GM21423 (cell line): ENCODE measurements around the gene CRYGB.
"Not testable (repeated sequence)": the region's sequence is repeated elsewhere in the genome, so short reads cannot be mapped to it uniquely, and the experiment has no call there.

Experiments
- ATAC-seq: cut with Tn5 transposase; IDR thresholded peaks from one replicate; pipeline ENCODE4 v1.9.1; 2021; ENCODE audit warnings: mild to moderate bottlenecking, moderate library complexity; ENCODE audit not compliant: unreplicated experiment

The CRYGB gene

DNA sequence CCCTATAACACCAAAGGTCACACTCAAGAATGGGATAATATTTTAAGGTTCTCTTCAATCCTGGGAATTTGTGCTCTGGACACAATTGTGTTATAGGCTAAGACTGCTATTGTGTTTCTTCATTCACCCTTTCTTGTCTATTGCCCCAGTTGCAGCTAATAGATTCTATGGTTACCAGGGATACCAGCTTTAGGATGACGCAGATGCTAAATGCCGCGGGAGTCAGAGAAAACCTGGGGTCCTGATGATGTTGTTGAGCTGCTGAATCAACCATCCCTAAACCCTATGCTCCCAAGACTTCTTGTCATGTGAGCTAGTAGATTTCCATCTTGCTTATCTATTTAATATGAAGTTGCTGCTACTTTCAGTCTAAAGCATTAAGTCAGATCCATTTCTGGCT lies 27.0 kb downstream of the CRYGB start:
- ATAC-seq, result no peak

DNA sequence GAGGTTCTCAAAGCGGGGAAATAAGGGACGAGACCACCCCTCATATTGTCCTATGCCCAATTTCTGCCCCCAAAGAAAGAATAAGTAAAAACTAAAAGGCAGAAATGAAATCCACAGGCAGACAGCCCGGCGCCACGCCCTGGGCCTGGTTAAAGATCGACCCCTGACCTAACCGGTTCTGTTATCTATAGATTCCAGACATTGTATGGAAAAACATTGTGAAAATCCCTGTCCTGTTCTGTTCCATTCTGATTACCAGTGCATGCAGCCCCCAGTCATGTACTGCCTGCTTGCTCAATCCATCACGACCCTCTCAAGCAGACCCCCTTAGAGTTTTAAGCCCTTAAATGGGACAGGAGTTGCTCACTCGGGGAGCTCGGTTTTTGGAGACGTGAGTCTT lies 28.6 kb downstream of the CRYGB start:
- ATAC-seq, result not testable (repeated sequence)

DNA sequence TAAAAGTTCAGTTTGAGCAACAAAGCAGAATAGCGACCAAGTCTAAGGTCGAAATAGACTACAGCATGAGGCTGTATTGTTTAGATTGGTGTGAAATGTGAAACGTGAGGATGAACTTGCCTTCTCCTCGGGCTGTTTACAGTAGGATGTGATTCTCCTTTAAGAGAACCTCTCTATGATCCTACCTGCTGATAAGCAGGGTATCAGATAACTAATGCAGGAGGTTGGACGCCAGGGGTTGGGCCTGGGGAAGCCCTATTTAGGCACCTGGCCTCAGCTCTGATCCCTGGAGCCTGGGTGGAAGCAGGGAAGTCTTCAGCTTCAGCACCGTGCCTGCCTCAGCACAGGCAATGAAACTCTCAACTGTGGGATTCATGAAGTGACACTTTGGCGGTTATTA lies 33.0 kb downstream of the CRYGB start:
- ATAC-seq, result no peak

DNA sequence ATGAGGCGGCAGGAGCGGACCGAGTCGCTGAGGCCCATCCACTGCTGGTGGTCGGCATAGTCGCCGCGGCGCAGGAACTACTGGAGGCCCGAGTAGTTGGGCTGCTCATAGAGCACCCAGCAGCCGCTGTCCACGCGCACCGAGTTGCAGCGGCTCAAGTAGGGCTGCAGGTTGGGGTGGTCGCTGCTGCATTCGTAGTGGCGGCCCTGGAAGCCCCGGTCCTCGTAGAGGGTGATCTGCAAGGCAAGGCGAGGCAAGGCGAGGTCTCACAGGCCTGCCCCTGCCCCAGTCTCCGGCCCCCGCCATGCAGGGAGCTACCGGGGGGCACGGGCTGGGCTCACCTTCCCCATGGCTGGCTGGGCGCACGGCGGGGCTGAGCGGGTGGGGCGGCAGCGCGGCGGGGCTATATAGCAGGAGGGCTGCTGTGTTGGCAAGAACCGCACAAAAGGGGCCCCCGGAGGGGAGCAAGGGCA lies 33.6 kb downstream of the CRYGB start:
- not testable (repeated sequence) for ATAC-seq

DNA sequence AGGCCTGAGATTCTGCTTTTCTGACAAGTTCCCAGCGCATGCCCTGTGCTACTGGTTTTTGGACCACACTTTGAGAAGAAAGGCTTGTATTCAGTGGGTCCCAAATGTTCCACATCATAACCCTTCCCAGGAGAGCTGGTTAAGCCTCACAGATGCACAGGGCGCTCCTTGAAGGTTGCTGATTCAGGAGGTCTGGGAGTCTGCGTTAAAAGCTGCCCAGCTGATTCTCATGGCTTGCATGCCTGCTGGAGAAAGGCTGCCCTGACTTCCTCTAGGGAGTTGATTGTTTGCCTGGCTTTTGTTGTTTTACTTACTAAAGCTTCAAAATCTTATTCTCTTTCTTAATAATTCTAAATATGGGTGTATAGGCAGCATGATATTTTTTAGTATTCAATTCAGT lies 42.3 kb downstream of the CRYGB start:
- ATAC-seq, result no peak

DNA sequence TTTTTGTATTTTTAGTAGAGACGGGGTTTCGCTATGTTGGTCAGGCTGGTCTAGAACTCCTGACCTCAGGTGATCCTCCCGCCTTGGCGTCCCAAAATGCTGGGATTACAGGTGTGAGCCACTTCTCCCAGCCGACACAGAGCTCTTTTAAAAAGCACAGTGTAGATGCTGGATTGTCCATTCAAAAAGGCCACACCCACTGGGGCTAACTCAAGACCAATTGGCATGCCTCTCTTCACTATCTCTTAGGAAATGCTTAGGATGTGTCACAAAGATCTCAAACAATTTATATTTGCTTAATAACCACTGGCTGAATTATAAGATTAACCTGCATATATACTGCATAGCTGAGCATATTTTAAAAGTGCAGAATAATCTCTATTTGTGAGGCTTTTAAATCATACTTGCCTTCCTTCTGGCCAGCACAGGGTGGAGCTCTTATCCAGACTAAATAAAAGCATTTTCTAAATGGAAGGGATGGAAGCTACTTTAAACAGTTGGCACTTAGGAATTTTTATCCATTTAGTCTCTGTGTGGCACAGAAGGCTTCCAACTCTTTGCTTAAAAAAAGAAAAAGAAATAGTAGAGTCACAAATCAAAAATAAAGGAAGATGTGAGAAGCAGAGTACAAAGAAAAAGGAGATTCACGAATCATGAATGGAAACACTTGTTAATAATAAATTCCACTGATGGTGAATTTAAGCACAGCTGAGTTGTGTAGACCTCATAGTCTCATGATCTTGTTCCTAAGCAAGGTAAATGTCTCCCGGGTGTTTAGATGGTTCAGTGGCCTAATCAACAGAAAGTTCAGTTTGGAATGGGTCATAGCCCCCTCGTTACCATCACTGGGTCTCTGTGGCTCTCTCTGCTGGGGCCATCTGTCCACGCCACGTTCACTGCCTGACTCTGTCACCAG lies 44.0 kb downstream of the CRYGB start:
- ATAC-seq, result no peak

DNA sequence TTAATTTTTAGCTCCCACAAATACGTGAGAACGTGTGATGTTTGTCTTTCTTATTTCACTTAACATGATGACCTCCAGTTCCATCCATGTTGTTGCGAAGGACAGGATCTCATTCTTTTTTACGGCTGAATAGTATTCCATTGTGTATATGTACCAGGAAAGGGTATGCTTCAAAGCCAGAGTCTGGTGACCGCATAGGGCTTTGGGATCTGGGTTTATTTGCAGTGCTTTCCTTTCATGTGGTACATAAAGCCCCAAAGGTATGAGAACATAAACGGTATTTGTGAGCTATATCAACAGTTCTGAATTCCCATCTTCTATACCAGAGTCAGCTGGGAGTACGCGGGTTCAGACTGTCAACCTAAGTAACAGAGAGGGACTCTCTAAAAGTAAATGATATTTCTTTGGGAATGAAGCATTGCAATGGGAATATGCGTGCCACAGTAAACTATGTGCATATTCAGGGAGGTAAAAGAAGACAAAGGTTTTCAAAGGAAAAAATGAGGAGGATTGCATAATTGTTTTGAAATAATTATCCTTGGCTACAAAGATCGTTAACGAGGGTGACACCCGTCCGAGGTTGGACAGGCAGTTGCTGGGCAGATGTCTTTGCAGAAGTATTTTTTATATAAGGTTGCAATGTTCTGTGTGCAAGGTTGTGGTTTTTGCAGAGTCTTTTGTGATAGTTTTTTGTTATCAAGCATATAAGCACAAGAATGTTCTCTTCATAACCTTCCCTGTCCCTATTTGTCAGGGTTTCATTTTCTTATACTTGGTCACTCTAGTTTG lies 46.1 kb downstream of the CRYGB start:
- no peak for ATAC-seq

DNA sequence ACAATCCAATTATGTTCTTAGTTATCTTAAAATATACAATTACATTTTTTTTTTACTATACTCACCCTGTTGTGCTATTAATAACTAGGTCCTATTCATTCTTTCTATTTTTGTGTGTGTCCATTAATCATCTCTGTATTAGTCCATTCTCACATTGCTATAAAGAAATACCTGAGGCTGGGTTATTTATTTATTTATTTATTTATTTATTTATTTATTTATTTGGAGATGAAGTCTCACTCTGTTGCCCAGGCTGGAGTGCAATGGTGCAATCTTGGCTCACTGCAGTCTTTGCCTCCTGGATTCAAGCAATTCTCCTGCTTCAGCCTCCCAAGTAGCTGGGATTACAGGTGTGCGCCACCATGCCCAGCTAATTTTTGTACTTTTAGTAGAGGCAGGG lies 47.3 kb downstream of the CRYGB start:
- not testable (repeated sequence) for ATAC-seq

DNA sequence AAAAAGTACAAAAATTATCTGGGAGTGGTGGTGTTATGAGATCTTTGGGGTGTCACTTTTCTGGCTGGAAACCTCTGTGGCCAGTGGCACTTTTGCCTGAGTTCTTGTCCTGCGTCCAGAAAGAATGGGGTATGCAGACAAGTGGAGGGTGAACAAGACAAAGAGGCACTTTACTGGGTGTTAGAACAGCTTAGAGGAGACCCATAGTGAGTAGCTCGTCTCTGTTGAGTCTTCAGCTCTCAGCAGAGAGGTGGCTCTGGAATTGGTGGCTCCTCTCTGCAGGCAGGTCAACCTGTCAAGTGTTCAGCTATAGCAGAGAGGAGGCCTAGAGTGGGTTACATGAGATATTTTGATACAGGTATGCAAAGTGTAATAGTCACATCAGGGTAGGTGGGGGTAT lies 47.7 kb downstream of the CRYGB start:
- ATAC-seq, result no peak

DNA sequence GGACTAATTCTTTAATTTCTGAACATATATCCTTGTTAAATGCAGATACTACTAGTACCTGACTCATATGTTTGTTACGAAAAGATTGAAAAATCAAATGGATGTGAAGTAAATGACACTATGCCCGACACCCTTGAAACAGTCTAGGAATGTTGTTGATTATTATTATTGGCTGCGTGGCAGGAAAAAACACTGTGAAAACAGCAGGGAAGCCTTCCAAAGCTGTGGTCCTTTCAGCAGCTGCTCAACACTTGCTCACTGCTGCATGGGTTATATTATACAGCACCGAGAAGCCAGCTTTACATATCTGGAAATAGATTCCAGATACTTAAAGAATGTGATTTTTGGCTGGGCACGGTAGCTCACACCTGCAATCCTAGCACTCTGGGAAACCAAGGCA lies 48.2 kb downstream of the CRYGB start:
- no peak for ATAC-seq

DNA sequence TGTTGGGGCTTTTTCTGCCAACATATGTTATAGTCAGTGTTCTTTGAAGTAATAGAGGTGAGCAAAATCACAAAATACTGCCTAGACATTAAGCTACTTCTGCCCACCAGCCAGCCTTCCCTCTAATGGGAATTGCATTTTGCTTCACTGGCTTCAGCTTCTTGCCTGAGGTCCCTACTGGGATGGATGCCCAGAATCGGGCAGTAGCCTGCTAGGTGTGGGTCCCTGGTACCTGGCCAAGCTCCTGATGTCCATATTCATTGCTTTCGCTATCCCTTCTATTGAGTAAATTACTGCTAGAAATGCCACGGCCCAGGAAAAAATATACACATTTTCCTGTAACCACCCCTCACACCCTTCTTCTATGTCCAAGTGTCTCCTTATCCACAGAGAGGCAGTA lies 48.6 kb downstream of the CRYGB start:
- no peak for ATAC-seq

DNA sequence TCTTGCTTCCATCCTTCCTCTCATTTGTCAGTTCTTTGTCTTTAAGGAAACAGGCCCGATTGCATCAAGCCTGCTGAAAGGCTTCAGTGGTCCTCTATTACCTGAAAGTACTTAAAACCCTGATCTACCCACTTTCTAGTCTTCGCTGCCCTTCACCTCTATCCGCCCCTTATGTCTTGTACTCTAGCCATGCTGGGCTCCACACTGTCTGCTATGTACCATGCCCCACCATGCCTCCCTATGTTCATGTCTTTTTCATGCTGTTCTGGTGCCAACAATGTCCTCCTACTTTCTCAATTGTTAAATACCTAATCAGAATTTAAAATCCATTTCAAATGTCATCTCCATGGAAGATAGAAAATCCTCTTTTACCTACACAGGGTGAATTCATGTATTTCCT lies 49.9 kb downstream of the CRYGB start:
- no peak for ATAC-seq

DNA sequence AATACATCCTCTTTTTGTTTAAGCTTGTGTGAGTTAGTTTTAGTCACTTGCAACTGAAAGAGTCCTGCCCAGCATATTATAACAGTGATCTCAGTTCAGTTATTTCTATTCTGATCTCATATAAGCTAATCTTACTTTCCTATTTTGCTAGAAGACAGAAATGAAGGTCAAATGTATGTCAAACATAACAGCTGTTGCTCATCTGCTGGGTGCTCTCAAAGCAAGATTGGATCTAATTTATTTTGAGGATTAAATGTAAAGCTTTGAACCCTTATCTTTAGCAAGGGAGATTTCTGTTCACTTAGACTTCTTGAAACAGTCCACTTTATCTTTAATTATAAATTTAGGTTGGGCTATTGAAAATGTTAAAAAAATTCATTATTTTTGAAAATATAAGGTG lies 52.8 kb downstream of the CRYGB start:
- ATAC-seq, result no peak
